Ramos (cell line): ENCODE results near the gene CAMK2A.
"Not testable (repeated sequence)": the region's sequence is repeated elsewhere in the genome, so short reads cannot be mapped to it uniquely, and the experiment has no call there.

Experiments
- in situ Hi-C: fragments of 300-500 bp; cut with MboI; formaldehyde crosslinking; loops from one replicate; pipeline ENCODE4 v1.14.3; 2022; ENCODE audit warnings: low sequenced_read_pairs; ENCODE audit not compliant: unreplicated experiment

The CAMK2A gene

DNA sequence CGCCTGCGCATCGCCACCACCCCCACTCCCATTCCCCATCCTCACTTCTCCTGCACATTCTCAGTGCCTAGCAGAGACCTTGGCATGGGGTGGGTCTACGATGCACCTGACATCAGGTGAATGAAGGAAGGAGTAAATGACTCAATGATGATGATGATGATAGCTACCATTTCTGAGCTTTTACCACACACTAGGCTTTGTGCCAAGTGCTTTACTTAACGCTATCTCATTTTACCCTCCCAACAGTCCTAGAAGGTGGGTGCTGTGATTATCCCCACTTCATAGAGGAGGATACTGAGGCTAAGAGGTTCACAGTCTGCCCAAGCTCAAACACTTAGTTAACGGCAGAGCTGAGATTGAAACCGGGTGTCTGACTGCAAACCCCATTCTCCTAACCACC is 27.1 kb downstream of the CAMK2A start:
- in situ Hi-C loops = no loop called here

DNA sequence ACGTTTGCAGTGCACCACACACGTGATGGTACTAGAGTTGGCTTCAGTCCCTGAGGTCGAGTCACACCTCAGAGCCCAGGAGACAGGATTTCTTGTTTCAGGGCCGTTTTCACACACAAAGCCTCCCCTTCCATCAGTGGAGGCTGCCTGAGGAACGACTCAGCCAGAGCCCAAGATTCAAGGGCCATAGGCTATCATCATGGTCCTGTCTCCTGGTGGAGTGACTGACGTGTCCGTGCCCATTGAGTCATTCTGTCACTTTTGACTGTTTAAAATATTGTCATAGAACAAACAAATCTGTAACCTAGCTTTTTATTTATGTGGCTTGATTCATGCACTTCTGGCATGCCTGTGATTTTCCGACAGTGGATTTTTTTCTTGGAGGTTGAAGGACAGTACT is 28.3 kb downstream of the CAMK2A start:
- in situ Hi-C loops = no loop called here

- in situ Hi-C loops = no loop called here
These were observed 31.4 kb downstream of the CAMK2A start for GRCh38 chr5:150258130-150258529.

GRCh38 chr5:150257424-150257823 is 32.1 kb downstream of the CAMK2A start:
- in situ Hi-C loops = no loop called here

DNA sequence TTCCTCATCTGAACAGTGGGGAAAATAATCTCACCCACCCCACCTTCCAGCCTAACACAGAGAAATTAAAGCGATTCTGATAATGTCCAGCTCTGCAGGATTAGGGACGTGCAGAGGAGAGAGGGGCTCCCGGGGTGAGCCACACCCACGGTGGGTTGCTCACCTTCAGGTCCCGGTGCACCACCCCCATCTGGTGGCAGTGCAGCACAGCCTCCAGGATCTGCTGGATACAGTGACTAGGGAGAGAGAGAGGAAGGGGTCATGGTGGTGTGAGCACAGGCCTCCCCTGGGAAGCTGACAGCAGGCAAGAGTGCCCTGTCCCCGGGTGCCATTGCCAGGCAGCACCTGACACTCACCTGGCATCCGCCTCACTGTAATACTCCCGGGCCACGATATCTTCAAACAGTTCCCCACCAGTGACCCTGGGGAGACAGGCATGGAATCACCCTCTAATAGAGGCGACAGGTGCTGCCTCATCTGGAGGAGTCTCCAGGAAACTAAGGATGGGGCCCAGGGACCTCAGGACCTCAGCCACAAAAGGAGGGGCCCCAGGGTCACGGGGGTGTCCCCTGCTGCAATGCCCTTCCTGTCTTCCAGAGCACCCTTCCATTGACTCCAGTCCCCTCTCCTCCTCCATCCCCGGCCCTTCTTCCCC is 33.0 kb downstream of the CAMK2A start:
- in situ Hi-C loops = no loop called here

GRCh38 chr5:150255659-150256409 is 33.7 kb downstream of the CAMK2A start:
- in situ Hi-C loops = no loop called here

DNA sequence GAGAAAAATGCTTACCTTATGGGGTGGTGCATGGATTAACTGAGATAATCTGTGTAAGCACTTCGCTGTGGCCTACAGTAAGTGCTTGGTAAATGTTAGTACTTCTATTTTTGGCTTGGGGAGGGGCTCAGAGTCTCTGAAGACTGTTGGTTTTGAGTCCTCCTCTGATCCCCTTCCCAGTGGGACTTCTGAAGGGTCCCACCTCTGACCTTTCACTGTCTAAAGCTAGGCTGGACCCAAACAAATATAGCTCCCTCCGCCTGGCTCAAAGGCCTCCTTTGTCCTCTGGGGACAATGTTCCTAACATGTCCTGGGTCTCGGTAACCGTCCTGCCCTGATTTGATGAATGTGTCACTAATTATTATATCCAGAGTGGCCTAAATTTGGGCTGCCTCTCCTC is 34.8 kb downstream of the CAMK2A start:
- in situ Hi-C loops = no loop called here

- in situ Hi-C loops = no loop called here
These were observed 35.2 kb downstream of the CAMK2A start for GRCh38 chr5:150254363-150254762.

- in situ Hi-C loops = no loop called here
These were observed 36.0 kb downstream of the CAMK2A start for GRCh38 chr5:150253416-150254208.

- in situ Hi-C loops = no loop called here
These were observed 37.1 kb downstream of the CAMK2A start for GRCh38 chr5:150252489-150252888.

DNA sequence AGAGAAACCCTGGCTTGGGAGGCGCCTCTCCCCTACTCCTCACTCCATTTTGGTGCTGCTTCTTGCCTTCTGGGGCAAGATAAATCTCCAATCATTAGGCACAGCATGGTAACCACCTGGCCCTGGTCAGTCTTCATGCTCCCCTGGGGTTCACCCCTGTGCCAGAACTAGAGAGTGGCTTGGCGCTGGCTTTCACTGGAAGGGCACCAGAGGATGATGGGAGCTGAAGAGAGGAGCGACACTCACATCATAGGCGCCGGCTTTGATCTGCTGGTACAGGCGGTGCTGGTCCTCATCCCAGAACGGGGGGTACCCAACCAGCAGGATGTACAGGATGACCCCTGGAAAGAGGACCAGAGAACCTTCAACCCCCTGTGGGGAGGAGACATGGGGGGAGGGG is 38.1 kb downstream of the CAMK2A start:
- in situ Hi-C loops = no loop called here

- in situ Hi-C loops = no loop called here
These were observed 39.8 kb downstream of the CAMK2A start for GRCh38 chr5:150249744-150250143.

DNA sequence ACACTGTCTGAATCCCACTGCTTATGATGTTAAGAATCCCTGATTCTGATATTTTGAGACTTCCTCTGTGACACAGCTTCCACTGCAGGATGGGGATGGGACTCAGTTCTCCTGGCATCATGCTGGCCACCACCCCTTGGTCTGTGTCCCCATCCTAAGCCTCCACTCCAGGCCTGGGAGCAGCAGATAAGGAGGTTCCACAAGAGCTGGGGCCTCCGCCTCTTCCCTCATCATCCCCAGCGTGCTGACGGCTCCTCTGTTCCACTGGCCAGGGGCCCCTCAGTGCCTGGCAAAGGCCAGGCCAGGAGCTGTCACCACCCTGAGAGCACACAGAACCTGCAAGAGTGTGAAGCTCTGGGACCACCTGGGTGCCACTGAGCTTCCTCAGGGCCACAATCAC is 40.6 kb downstream of the CAMK2A start:
- in situ Hi-C loops = no loop called here

DNA sequence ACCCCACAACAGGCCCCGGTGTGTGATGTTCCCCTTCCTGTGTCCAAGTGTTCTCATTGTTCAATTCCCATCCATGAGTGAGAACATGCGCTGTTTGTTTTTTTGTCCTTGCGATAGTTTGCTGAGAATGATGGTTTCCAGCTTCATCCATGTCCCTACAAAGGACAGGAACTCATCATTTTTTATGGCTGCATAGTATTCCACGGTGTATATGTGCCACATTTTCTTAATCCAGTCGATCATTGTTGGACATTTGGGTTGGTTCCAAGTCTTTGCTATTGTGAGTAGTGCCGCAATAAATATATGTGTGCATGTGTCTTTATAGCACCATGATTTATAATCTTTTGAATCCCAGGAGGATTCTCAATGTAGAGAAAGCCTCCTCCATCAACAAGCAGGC is 41.1 kb downstream of the CAMK2A start:
- in situ Hi-C loops = not testable (repeated sequence)

DNA sequence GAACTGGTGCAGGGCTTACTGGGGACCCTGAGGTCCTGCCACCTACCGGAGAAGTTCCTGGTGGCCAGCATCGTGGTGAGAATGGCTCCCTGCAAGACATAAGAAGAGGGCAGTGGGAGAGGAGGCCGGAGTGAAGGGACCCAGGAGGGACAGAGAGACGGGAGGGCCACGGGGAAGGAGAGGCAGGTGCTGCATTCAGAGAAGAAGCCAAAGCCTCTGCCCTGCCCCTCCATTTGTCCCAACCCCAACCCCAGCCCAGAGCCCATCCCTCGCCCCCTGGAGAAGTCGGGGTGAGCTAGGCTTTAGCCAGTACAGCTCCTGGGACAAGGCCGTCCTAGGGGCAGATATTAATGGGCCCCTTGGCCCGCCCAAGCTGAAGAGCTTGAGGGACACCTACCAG is 41.8 kb downstream of the CAMK2A start:
- in situ Hi-C loops = no loop called here

GRCh38 chr5:150246835-150247234 is 42.7 kb downstream of the CAMK2A start:
- in situ Hi-C loops = no loop called here

GRCh38 chr5:150246429-150246828 is 43.1 kb downstream of the CAMK2A start:
- in situ Hi-C loops = no loop called here

- in situ Hi-C loops = no loop called here
These were observed 43.8 kb downstream of the CAMK2A start for GRCh38 chr5:150245808-150246207.

GRCh38 chr5:150245111-150245789 is 44.3 kb downstream of the CAMK2A start:
- in situ Hi-C loops = no loop called here

DNA sequence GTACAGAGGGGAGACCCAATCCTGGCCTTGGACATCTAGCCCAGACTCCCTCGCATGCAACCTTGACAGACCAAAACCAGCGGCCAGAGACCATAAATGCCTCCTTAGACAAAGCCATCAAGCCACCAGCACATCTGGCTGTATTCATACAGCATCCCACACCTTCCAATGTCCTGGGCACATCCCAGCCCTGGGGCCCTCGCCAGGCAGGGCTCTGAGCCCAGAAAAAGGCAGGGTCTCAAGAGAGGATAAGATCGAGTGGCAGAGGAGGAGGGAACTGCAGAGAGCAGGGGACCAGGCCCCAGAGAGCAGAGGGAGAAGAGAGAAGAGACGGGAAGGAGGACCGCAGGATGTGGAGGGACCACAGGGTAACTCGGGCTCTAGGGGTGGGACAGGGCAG is 45.4 kb downstream of the CAMK2A start:
- in situ Hi-C loops = no loop called here

- in situ Hi-C loops = no loop called here
These were observed 46.0 kb downstream of the CAMK2A start for GRCh38 chr5:150243590-150243989.
